Endothelial cell of umbilical vein (primary cell): ENCODE data around the gene NR2F2. TPM values are rescaled to one million over a fixed set of nuclear protein-coding genes. Genes with fewer than 3 reads are reported as not detected.

ENCODE experiments used
- BruUV-seq: library from RNA; stranded (reverse); fragments of 400-500 nt; replicated peaks from 2 replicates; lab custom pipeline; 2021; lab: Mats Ljungman, UMichigan
- CTCF ChIA-PET: fragments of 300-600, 350-600 bp; sonication (Branson Sonifier 250); formaldehyde crosslinking; loops from one replicate; lab custom pipeline; 2021; ENCODE audit warnings: antibody characterized with exemption, inconsistent platforms; lab: Charles Lee
- POLR2A ChIA-PET: fragments of 300-600, 350-600 bp; sonication (Branson Sonifier 250); formaldehyde crosslinking; loops from one replicate; lab custom pipeline; 2021; ENCODE audit warnings: antibody characterized with exemption, inconsistent platforms; lab: Charles Lee
- DNase-seq: peaks from one replicate; pipeline ENCODE4 v3.0.0-alpha.2; 2011; ENCODE audit warnings: low read depth, low spot score
- FAIRE-seq: peaks from 2 replicates; lab custom pipeline; 2011; peaks lifted over from hg19 to GRCh38; lab: Jason Lieb, UNC
- H2AFZ ChIP-seq: 2 replicates; pipeline ENCODE4 v1.6.0; 2012; ENCODE audit warnings: low read depth, low read length, control low read depth, inconsistent platforms
- H3K27ac ChIP-seq: 2 replicates; pipeline ENCODE4 v1.5.1; 2011; ENCODE audit warnings: low read depth, mild to moderate bottlenecking, control low read depth, low read length, moderate library complexity; ENCODE audit not compliant: insufficient read depth
- H3K27me3 ChIP-seq, 2 experiments: 2 replicates each; pipeline versions ENCODE4 v1.6.0 to v1.6.1; 2011; ENCODE audit warnings: low read length in 2 of 2, mixed read lengths in 1 of 2; ENCODE audit not compliant: control insufficient read depth in 2 of 2, insufficient read depth in 2 of 2
- H3K36me3 ChIP-seq, 2 experiments: 2 replicates in 1 of 2; 3 replicates in 1 of 2; pipeline ENCODE4 v1.5.1; 2011; ENCODE audit warnings: low read length in 2 of 2, mild to moderate bottlenecking in 1 of 2, moderate library complexity in 1 of 2; ENCODE audit not compliant: control insufficient read depth in 2 of 2, insufficient read depth in 2 of 2; ENCODE audit errors: extremely low read depth in 1 of 2
- H3K4me1 ChIP-seq: 3 replicates; pipeline ENCODE4 v1.5.1; 2011; ENCODE audit warnings: mild to moderate bottlenecking, low read length; ENCODE audit not compliant: control insufficient read depth, insufficient read depth; ENCODE audit errors: extremely low read depth
- H3K4me2 ChIP-seq: 2 replicates; pipeline ENCODE4 v1.6.1; 2011; ENCODE audit warnings: low read length, control low read depth, mixed read lengths; ENCODE audit not compliant: insufficient read depth
- H3K4me3 ChIP-seq, 3 experiments: fragments of 200-600 bp in 1 of 3; sonication (generic), shearing (Covaris generic) in 1 of 3; replicated peaks in 1 of 3; 2 replicates each; pipeline ENCODE4 v1.5.1; 2011 to 2016; ENCODE audit warnings: control low read depth in 3 of 3, low read length in 3 of 3, mild to moderate bottlenecking in 2 of 3, inconsistent platforms in 1 of 3, low read depth in 1 of 3, moderate library complexity in 1 of 3; ENCODE audit not compliant: insufficient read depth in 1 of 3
- H3K79me2 ChIP-seq: 2 replicates; pipeline ENCODE4 v1.6.0; 2012; ENCODE audit warnings: low read length, inconsistent platforms; ENCODE audit not compliant: control insufficient read depth, insufficient read depth
- H3K9ac ChIP-seq: replicated peaks from 2 replicates; pipeline ENCODE3; 2011; ENCODE audit warnings: low read length, control low read depth; ENCODE audit not compliant: insufficient read depth; ENCODE audit errors: extremely low read depth
- H3K9me1 ChIP-seq: replicated peaks from 3 replicates; pipeline ENCODE4 v1.6.0; 2011; ENCODE audit warnings: mild to moderate bottlenecking, low read length; ENCODE audit not compliant: control insufficient read depth, insufficient read depth; ENCODE audit errors: extremely low read depth
- H3K9me3 ChIP-seq: replicated peaks from 2 replicates; pipeline ENCODE4 v1.5.1; 2012; ENCODE audit warnings: low read length, inconsistent platforms; ENCODE audit not compliant: control insufficient read depth, insufficient read depth
- H4K20me1 ChIP-seq: replicated peaks from 2 replicates; pipeline ENCODE3; 2011; ENCODE audit warnings: mild to moderate bottlenecking, low read length; ENCODE audit not compliant: control insufficient read depth, insufficient read depth; ENCODE audit errors: extremely low read depth
- EZH2 ChIP-seq: IDR thresholded peaks from 2 replicates; pipeline ENCODE4 v1.6.1; 2012; ENCODE audit warnings: borderline replicate concordance, low read depth, mild to moderate bottlenecking, moderate library complexity, low read length, inconsistent platforms; ENCODE audit not compliant: severe bottlenecking
- FOS ChIP-seq: IDR thresholded peaks from 2 replicates; pipeline ENCODE4 v1.6.1; 2011; ENCODE audit warnings: mild to moderate bottlenecking, low read length, moderate library complexity, borderline replicate concordance; ENCODE audit not compliant: insufficient read depth
- GATA2 ChIP-seq: IDR thresholded peaks from 2 replicates; pipeline ENCODE4 v1.7.0; 2011; ENCODE audit warnings: low read depth, mild to moderate bottlenecking, moderate library complexity, mixed read lengths, low read length; ENCODE audit not compliant: insufficient read length, insufficient read depth
- JUN ChIP-seq: IDR thresholded peaks from 2 replicates; pipeline ENCODE4 v1.6.1; 2011; ENCODE audit warnings: borderline replicate concordance, low read depth; ENCODE audit not compliant: insufficient read length, insufficient read depth
- MYC ChIP-seq: IDR thresholded peaks from one replicate; pipeline ENCODE4 v1.6.1; 2011; ENCODE audit warnings: mild to moderate bottlenecking, low read depth, low read length
- POLR2A ChIP-seq: IDR thresholded peaks from 2 replicates; pipeline ENCODE4 v1.6.1; 2012; ENCODE audit warnings: low read depth, mild to moderate bottlenecking, control low read depth, low read length
- POLR2AphosphoS5 ChIP-seq: IDR thresholded peaks from 2 replicates; pipeline ENCODE4 v1.6.1; 2012; ENCODE audit warnings: low read depth, mild to moderate bottlenecking, control low read depth, low read length, moderate library complexity; ENCODE audit not compliant: insufficient read depth
- dilution Hi-C: fragments of 300-500 bp; cut with MboI; formaldehyde crosslinking; loops from one replicate; pipeline ENCODE4 v1.15.0; 2019; ENCODE audit warnings: low sequenced_read_pairs; ENCODE audit not compliant: extremely low pct_ligation_motif_present
- intact Hi-C: fragments of 100-400 bp; cut with micrococcal nuclease; formaldehyde crosslinking; loops from one replicate; pipeline ENCODE4 v1.10.0; 2022
- polyA plus RNA-seq, 4 experiments: library from polyadenylated mRNA; depleted of rRNA in 3 of 4; stranded (reverse) in 3 of 4; unstranded in 1 of 4; fragments of >200 nt; gene quantifications; 2 replicates each; pipeline versions ENCODE4 v1.2.1 to v1.2.3, GENCODE V29; 2011 to 2012; ENCODE audit warnings: missing spikeins in 1 of 4
- total RNA-seq: library from RNA; stranded (reverse); gene quantifications from 2 replicates; pipeline ENCODE4 v1.2.3, GENCODE V29; 2021
- TF ChIP-seq, protein P1 (sequence below), 2 donors: IDR thresholded peaks; 1 replicate in 1 of 2; 2 replicates in 1 of 2; pipeline ENCODE4 v1.5.1; 2011; ENCODE audit warnings: low read length in 2 of 2, mild to moderate bottlenecking in 2 of 2, moderate library complexity in 2 of 2, control low read depth in 1 of 2, inconsistent platforms in 1 of 2, low read depth in 1 of 2; ENCODE audit not compliant: insufficient read depth in 1 of 2; ENCODE audit errors: extremely low read depth in 1 of 2
- TF ChIP-seq, protein P2 (sequence below): IDR thresholded peaks from 2 replicates; pipeline ENCODE4 v1.6.1; 2011; ENCODE audit not compliant: insufficient read depth, insufficient read length

The NR2F2 gene
- total and polyA plus RNA-seq, 2 donors (not counting 3 experiments of a cell fraction or from before 2014, with no cell fraction given), result 105 to 182 TPM

DNA sequence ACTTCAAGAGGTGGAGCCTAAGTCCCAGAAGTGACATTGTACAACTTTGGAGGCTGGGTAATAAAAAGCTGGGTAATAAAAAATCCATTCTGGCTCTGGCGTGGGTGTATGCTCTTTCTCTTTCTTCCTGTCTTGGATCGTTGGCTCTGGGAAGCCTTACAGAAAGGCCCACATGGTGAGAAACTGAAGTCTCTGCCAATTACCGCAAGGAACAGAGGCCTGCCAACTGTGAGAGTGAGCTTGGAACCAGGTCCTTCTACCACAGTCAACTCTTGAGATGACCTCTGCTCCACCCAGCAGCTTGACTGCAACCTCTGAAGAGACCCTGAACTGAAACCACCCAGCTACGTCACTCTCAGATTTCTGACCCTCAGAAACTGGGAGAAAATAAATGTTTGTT lies 51.0 kb downstream of the NR2F2 start:
- H3K9ac ChIP-seq, result no peak overlapping the region
- no peak for TF ChIP-seq EZH2
- ChIA-PET CTCF (no interaction called here), POLR2A (interaction anchor here (0.7 kb wide), 1 partner anchor 34 kb away, joined by 6 read pairs; no protein-coding TSS in a partner anchor)
- H3K4me1 ChIP-seq, result no peaks in the 10 kb centered on the region
- no peaks in the 10 kb centered on the region for H3K9me3 ChIP-seq
- H3K36me3 ChIP-seq, result no peaks in the 10 kb centered on the region
- no peaks in the 10 kb centered on the region for H3K79me2 ChIP-seq
- dilution Hi-C loops (no loop called here), intact Hi-C loops (no loop called here)
- H4K20me1 ChIP-seq, result no peaks in the 10 kb centered on the region
- no peaks in the 10 kb centered on the region for H3K27me3 ChIP-seq
- H3K9me1 ChIP-seq, result no peaks in the 10 kb centered on the region
- no peak overlapping the region for H3K4me2 ChIP-seq
- H2AFZ ChIP-seq, result no peak overlapping the region
- no peak for DNase-seq
- H3K4me3 ChIP-seq, result no peak overlapping the region
- BruUV-seq, result no TSS peak
- FAIRE-seq, result no peak
- no peak overlapping the region for H3K27ac ChIP-seq

DNA sequence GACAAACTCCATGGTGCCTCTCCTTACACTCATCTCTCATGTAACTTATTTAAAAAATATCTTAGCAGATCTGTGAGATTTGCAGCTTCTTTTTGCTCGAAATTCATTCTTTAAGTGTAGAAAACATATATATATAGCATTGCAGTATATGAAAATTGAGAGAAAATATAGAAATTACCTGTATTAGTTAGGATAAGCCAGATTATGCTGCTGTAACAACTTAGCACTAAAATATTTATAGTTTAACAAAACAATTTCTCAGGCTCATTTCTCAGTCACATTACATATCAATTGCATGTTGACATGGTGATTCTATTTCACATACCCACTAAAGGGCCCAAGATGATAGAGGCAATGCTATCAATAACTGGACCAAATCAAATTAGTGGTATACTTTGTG lies 54.7 kb downstream of the NR2F2 start:
- Histone ChIP-seq H3K9me1 (no peaks in the 10 kb centered on the region), H3K27me3 (no peaks in the 10 kb centered on the region), H3K4me1 (no peaks in the 10 kb centered on the region), H4K20me1 (no peaks in the 10 kb centered on the region), H3K27ac (no peak overlapping the region), H3K79me2 (no peaks in the 10 kb centered on the region), H3K9ac (no peak overlapping the region), H3K4me3 (no peak overlapping the region), H3K9me3 (no peaks in the 10 kb centered on the region), H3K4me2 (no peak overlapping the region), H3K36me3 (no peaks in the 10 kb centered on the region), H2AFZ (no peak overlapping the region)
- POLR2A ChIA-PET, result no interaction called here
- CTCF ChIA-PET, result no interaction called here
- FAIRE-seq (no peak), DNase-seq (no peak)
- dilution Hi-C loops, result no loop called here
- intact Hi-C loops, result no loop called here
- no TSS peak for BruUV-seq
- TF ChIP-seq POLR2A, result no peak
- TF ChIP-seq FOS, result no peak
- TF ChIP-seq, protein P1, sequence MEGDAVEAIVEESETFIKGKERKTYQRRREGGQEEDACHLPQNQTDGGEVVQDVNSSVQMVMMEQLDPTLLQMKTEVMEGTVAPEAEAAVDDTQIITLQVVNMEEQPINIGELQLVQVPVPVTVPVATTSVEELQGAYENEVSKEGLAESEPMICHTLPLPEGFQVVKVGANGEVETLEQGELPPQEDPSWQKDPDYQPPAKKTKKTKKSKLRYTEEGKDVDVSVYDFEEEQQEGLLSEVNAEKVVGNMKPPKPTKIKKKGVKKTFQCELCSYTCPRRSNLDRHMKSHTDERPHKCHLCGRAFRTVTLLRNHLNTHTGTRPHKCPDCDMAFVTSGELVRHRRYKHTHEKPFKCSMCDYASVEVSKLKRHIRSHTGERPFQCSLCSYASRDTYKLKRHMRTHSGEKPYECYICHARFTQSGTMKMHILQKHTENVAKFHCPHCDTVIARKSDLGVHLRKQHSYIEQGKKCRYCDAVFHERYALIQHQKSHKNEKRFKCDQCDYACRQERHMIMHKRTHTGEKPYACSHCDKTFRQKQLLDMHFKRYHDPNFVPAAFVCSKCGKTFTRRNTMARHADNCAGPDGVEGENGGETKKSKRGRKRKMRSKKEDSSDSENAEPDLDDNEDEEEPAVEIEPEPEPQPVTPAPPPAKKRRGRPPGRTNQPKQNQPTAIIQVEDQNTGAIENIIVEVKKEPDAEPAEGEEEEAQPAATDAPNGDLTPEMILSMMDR (IDR thresholded peaks at IDR 0.05; ENCODE audit: extremely low read depth in 1 of 2, insufficient read depth in 1 of 2, low read depth in 1 of 2, low read length in 2 of 2), result no peak
- no peak for TF ChIP-seq POLR2AphosphoS5
- no peak for TF ChIP-seq JUN
- TF ChIP-seq EZH2, result no peak
- TF ChIP-seq MYC, result no peak
- TF ChIP-seq, protein P2, sequence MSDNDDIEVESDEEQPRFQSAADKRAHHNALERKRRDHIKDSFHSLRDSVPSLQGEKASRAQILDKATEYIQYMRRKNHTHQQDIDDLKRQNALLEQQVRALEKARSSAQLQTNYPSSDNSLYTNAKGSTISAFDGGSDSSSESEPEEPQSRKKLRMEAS, result no peak
- TF ChIP-seq GATA2, result no peak
